Activated B cell treated with CpG ODN at 0.5 μM for 24 hours (primary cell): ENCODE measurements around the gene DSCAM. TPM values are rescaled to one million over a fixed set of nuclear protein-coding genes. Genes with fewer than 3 reads are reported as not detected.

Experiments used
- ATAC-seq: fragments of 200-7000 bp; cut with Tn5 transposase; one replicate; pipeline ENCODE4 v1.10.0; 2021; ENCODE audit warnings: low read depth, mild to moderate bottlenecking, moderate library complexity
- CTCF ChIA-PET: fragments of 350-600 bp; sonication (Branson Sonifier 250); formaldehyde crosslinking; loops from one replicate; lab custom pipeline; 2021; ENCODE audit warnings: antibody characterized with exemption; lab: Charles Lee
- POLR2A ChIA-PET: fragments of 350-600 bp; sonication (Branson Sonifier 250); formaldehyde crosslinking; loops from one replicate; lab custom pipeline; 2021; ENCODE audit warnings: antibody characterized with exemption; lab: Charles Lee
- DNase-seq: peaks from one replicate; pipeline ENCODE4 v3.0.0; 2022
- H3K27ac Mint-ChIP-seq: one replicate; pipeline ENCODE4 v1.8.0; 2020; ENCODE audit warnings: mixed read lengths
- H3K27me3 Mint-ChIP-seq: one replicate; pipeline ENCODE4 v1.8.0; 2021; ENCODE audit warnings: mixed read lengths
- H3K36me3 Mint-ChIP-seq: one replicate; pipeline ENCODE4 v1.8.0; 2021; ENCODE audit warnings: low read depth, mixed read lengths
- H3K4me1 Mint-ChIP-seq: one replicate; pipeline ENCODE4 v1.8.0; 2021; ENCODE audit warnings: mixed read lengths
- H3K4me3 Mint-ChIP-seq: one replicate; pipeline ENCODE4 v1.8.0; 2020; ENCODE audit warnings: mild to moderate bottlenecking, mixed read lengths
- H3K9me3 Mint-ChIP-seq: one replicate; pipeline ENCODE4 v1.8.0; 2020; ENCODE audit warnings: mixed read lengths
- intact Hi-C: fragments of 100-400 bp; cut with micrococcal nuclease; formaldehyde crosslinking; loops from one replicate; pipeline ENCODE4 v1.15.1; 2024
- total RNA-seq: library from RNA; stranded (reverse); gene quantifications from 2 replicates; pipeline ENCODE4 v1.2.3, GENCODE V29; 2022
- TF ChIP-seq, protein P1 (sequence below): fragments of 200-600 bp; IDR thresholded peaks from one replicate; pipeline ENCODE4 v1.8.0; 2022; ENCODE audit warnings: antibody characterized with exemption, mild to moderate bottlenecking

Gene DSCAM
- total RNA-seq, 1 donor from 2014 or later: not detected

DNA sequence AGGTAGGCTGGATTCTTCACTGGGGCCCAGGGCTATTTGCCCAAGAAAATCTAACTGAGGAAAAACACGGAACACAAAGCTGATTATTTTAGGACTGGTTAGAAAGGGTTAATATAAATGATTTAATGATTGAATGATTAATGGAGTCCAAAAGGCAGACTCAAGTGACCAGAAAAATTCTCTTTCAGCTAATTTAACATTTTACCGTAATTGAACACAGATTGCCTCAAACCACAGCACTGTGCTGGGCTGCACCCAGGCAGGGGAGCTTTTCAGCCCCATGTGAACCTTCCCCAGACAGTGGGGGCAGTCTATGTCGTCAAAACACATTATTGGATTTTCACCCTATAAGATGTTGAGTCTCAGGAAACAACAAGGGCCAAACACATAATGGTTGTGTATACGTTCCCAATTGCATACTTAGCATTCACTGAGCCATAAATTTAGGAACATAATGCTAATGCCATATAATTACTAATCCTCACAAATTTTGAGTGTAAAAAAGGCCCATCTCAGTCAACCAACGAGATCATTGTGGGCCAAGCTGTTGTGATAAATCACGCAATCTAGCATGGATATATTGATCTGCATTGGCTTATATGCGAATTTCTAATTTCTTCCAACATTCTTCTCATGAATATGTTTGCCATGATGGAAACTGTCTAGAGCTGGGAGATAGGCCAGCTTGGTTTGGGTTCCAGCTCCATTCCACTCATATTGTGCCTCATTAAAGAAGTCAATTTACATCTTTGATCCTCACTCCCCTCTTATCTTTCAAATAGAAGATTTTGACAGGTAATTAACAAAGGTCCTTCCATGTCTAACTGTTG lies 27.7 kb downstream of the DSCAM start:
- TF ChIP-seq, protein P1, sequence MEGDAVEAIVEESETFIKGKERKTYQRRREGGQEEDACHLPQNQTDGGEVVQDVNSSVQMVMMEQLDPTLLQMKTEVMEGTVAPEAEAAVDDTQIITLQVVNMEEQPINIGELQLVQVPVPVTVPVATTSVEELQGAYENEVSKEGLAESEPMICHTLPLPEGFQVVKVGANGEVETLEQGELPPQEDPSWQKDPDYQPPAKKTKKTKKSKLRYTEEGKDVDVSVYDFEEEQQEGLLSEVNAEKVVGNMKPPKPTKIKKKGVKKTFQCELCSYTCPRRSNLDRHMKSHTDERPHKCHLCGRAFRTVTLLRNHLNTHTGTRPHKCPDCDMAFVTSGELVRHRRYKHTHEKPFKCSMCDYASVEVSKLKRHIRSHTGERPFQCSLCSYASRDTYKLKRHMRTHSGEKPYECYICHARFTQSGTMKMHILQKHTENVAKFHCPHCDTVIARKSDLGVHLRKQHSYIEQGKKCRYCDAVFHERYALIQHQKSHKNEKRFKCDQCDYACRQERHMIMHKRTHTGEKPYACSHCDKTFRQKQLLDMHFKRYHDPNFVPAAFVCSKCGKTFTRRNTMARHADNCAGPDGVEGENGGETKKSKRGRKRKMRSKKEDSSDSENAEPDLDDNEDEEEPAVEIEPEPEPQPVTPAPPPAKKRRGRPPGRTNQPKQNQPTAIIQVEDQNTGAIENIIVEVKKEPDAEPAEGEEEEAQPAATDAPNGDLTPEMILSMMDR: no peak
- intact Hi-C loops: no loop called here
- ATAC-seq: no peak
- Mint-ChIP-seq H3K36me3 (no peaks in the 10 kb centered on the region), H3K4me3 (no peak overlapping the region), H3K4me1 (no peaks in the 10 kb centered on the region), H3K9me3 (peaks cover 14% of the 10 kb centered on the region), H3K27ac (no peak overlapping the region), H3K27me3 (no peaks in the 10 kb centered on the region)
- no peak for DNase-seq
- CTCF ChIA-PET: no interaction called here
- POLR2A ChIA-PET: no interaction called here

DNA sequence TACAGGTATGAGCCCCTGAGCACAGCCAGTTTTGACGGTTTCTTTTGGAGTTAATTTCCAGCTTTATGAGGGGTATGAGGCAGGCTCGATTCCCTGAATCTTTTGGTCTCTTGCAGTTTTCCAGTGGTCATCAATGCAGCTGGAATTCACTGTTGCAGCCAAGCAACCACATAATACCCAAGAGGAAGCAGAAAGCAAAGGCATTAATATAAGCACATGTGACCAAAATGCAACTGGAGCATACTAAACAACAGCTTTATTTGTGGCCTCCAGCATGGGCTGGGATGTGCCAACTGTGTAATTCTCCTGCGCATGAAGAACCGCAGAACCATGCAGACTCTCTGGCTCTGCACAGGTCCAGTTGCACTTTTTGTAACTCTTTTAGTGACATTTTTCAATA lies 33.0 kb downstream of the DSCAM start:
- TF ChIP-seq, protein P1: no peak
- CTCF ChIA-PET: no interaction called here
- intact Hi-C loops: no loop called here
- H3K9me3 Mint-ChIP-seq: no peaks in the 10 kb centered on the region
- no peak for ATAC-seq
- POLR2A ChIA-PET: no interaction called here
- H3K27me3 Mint-ChIP-seq: no peaks in the 10 kb centered on the region
- no peak for DNase-seq
- no peak overlapping the region for H3K4me3 Mint-ChIP-seq
- H3K4me1 Mint-ChIP-seq: no peaks in the 10 kb centered on the region
- H3K27ac Mint-ChIP-seq: no peak overlapping the region
- no peaks in the 10 kb centered on the region for H3K36me3 Mint-ChIP-seq

DNA sequence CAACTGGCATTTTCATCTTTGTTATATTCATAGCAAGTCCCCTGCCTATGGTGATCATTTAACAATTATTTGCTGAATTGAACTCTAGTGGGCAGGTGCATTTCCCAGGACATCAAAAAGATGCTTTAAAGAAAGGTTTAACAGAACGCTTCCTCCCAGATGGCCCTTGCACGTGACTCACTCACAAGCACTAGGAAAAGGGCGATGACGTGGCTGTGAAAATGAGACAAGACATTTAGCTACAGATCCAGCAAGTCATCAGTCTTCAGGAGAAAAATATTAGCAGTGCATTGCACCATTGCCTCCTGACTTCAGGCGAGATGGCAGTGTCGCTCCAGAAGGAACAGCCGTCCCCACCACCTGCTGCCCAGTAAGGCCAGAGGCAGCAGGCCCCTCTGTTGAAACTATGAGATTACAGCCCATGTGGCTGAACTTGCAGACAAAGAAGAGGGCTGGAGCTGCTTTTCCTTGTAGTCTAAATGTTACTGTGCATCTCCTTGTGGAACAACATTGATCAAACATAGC lies 37.2 kb downstream of the DSCAM start:
- no peak for DNase-seq
- no peaks in the 10 kb centered on the region for H3K4me1 Mint-ChIP-seq
- ChIA-PET POLR2A (no interaction called here), CTCF (no interaction called here)
- H3K9me3 Mint-ChIP-seq: no peaks in the 10 kb centered on the region
- no peak overlapping the region for H3K27ac Mint-ChIP-seq
- ATAC-seq: no peak
- H3K4me3 Mint-ChIP-seq: no peak overlapping the region
- TF ChIP-seq, protein P1: no peak
- no peaks in the 10 kb centered on the region for H3K27me3 Mint-ChIP-seq
- intact Hi-C loops: no loop called here
- no peaks in the 10 kb centered on the region for H3K36me3 Mint-ChIP-seq

DNA sequence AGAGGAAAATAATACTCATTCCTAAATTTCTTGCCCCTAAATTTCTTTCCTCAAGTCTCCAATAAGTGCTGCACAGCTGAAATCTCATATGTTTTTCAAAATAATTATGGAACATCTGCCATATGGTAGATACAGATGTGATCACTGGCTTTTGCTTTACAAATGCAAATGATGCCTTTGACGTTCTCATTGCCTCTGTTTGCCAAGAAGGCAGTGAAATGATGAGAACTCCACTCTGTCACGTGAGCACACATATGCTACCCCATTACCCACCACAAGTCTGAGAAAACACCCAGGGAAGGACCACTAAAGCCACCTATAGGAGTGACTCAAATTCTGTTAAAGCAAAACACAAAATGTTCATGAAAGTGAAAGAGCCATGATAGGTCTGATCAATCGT lies 43.9 kb downstream of the DSCAM start:
- Mint-ChIP-seq H3K4me1 (no peaks in the 10 kb centered on the region), H3K9me3 (peaks cover 22% of the 10 kb centered on the region), H3K27me3 (no peaks in the 10 kb centered on the region), H3K36me3 (no peaks in the 10 kb centered on the region), H3K4me3 (no peak overlapping the region), H3K27ac (no peak overlapping the region)
- CTCF ChIA-PET: no interaction called here
- ATAC-seq (no peak), DNase-seq (no peak)
- TF ChIP-seq, protein P1: no peak
- intact Hi-C loops: no loop called here
- POLR2A ChIA-PET: no interaction called here

DNA sequence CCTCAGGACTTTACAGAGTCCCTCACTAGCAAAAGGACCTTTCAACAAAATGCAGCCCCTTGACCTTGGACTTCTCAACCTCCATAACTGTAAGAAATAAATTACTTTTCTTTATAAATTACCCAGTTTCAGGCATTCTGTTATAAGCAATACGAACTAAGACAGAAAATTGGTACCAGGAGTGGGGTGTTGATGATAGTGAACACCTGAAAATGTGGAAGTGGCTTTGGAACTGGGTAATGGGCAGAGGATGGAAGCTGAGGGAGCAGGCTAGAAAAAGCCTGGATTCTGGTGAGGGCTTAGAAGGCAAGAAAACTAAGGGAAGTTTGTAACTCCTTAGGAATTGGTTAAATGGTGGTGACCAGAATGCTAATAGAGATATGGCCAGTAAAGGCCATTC lies 46.8 kb downstream of the DSCAM start:
- Mint-ChIP-seq H3K36me3 (no peaks in the 10 kb centered on the region), H3K4me3 (no peak overlapping the region), H3K27ac (no peak overlapping the region), H3K4me1 (no peaks in the 10 kb centered on the region), H3K27me3 (no peaks in the 10 kb centered on the region), H3K9me3 (peaks cover 27% of the 10 kb centered on the region)
- CTCF ChIA-PET: no interaction called here
- ATAC-seq (no peak), DNase-seq (no peak)
- POLR2A ChIA-PET: no interaction called here
- intact Hi-C loops: no loop called here
- TF ChIP-seq, protein P1: no peak
